Left renal pelvis (tissue), 4 donors: ENCODE results near the gene GIMAP6. TPM values are rescaled to one million over a fixed set of nuclear protein-coding genes. Genes with fewer than 3 reads are reported as not detected.
"Not testable (repeated sequence)": the region's sequence is repeated elsewhere in the genome, so short reads cannot be mapped to it uniquely, and the experiment has no call there.

Experiments
- DNase-seq, 4 donors: peaks; one replicate each; pipeline ENCODE4 v3.0.0-alpha.2; 2013; ENCODE audit warnings: low read depth in 4 of 4, low spot score in 3 of 4
- polyA plus RNA-seq, 4 donors: library from polyadenylated mRNA; unstranded; fragments of 120-200 nt; gene quantifications; one replicate each; pipeline ENCODE4 v1.2.1, GENCODE V29; 2013; ENCODE audit not compliant: insufficient read length in 4 of 4

The GIMAP6 gene
- polyA plus RNA-seq, 4 donors, result 9.3 to 17.8 (median 13.8) TPM

- DNase-seq, result no peak
Measured at GRCh38 chr7:150648353-150649079, 16.3 kb upstream of the GIMAP6 start.

GRCh38 chr7:150645259-150646020, 13.3 kb upstream of the GIMAP6 start:
- no peak for DNase-seq

DNA sequence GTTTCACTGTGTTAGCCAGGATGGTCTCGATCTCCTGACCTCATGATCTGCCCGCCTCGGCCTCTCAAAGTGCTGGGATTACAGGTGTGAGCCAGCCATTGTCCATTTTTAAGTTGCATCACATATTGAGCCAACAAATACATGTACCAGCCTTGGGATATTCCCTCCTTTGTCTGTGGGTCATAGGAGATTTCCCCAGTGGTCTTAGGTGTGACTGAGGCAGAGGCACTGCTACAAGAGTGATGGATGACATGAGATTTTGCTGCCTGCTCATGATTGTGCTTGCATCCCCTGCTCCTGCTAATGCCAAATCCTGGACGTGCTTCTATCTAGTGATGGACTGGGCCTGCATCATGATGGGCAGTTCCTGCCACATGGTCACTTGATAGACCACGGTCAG, 10.7 kb upstream of the GIMAP6 start:
- DNase-seq, result no peak

DNA sequence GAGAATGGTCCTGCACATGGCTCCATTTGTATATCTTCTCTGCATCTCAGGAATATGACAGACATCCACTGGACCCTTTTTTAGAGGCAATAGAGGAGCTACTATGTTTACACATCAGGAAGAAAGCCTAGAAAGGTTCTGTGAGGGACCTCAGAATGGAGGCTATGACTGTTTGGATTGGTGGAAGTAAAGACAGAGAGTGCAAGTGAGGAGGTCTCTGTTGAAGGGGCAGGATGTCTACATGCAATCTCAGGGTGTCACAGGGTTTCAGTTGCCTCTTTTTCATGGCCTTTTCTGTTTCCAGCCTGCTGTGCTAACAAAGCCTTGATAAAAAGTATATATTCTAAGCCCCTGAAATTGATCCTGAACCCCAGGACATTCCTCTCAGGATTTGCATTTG, 9.7 kb upstream of the GIMAP6 start:
- DNase-seq, result no peak

DNA sequence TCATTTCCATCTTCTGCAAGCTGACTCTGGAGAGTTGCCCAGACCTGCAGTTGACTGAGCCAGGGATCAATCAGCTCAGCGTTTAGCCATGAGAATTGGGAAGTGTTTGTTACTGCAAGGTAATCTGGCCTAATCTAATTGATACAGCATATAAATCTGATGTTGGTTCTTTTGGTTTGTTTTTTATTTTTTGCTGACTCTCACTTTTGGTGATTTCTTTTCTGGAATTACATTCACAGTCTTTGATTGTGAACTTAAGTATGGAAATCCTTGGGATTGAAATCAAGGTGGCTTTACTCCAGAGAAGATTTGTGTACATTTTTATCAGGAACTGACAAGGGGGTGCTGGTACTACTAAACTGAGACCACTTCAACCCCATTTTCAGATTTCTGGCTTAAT, 1.7 kb upstream of the GIMAP6 start:
- no peak for DNase-seq

GRCh38 chr7:150631084-150631826, 930 bp downstream of the GIMAP6 start:
- DNase-seq, result no peak

GRCh38 chr7:150629347-150629746, 2.8 kb downstream of the GIMAP6 start:
- no peak for DNase-seq

DNA sequence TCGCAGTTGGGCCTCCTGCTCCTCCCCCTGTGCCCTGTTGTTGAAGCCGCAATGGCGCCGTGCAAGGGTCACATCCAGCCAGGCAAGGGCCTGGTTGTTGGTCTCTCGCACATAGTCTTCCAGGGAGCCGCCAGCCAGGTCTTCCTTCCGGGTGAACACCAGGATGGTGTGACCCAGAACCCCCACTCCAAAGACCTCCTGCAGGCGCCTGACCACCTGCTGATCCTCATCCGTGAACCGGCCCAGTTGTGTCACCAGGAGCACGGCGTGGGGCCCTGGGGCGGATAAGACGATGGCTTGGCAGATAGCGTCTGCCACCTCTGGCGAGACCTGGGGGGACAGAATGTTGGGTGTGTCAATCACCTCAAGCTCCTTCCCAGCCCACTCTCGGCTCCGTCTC, 4.2 kb downstream of the GIMAP6 start:
- DNase-seq, result no peak

- no peak for DNase-seq
Measured at GRCh38 chr7:150626696-150627095, 5.5 kb downstream of the GIMAP6 start.

GRCh38 chr7:150621376-150621775, 10.8 kb downstream of the GIMAP6 start:
- DNase-seq, result no peak

GRCh38 chr7:150620617-150621371, 11.4 kb downstream of the GIMAP6 start:
- DNase-seq, result no peak

DNA sequence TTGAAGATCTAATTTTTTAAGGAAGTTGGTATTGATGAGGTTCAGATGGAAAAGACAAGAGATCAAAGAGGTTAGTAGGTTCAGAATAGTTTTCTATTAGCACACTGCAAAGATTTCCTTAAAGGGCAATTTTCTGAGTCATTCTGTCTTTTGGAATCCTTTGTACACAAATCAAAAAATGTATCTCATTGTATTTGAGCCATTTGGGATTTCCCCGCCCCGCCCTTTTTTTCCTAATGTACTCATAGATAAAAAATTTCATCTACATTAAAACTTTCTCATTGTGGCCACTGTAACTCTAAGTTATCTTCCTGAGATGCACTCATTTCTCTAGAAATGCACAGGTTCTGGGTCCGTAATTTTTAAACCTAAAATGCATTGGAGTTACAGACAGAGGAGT, 12.1 kb downstream of the GIMAP6 start:
- DNase-seq, result no peak

- DNase-seq, result not testable (repeated sequence)
Measured at GRCh38 chr7:150615221-150615755, 16.9 kb downstream of the GIMAP6 start.

DNA sequence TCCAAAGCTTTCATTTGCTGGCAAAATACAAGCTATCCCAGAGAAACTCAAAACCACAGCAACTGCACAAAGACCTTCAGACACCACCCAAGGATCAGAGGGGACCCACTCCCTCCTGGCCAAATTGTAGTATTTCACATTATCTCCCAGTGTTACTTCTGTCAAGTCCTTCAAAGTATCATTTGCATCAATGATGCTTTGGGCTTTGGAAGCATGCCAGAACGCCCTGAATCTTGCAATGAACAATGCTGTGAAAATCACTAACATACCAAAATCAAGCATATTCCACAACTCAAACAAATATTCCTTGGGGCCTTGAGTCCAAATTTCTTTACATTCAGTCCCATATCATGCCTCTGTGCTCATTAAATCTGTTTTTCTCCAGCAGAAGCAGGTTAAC, 17.8 kb downstream of the GIMAP6 start:
- not testable (repeated sequence) for DNase-seq

DNA sequence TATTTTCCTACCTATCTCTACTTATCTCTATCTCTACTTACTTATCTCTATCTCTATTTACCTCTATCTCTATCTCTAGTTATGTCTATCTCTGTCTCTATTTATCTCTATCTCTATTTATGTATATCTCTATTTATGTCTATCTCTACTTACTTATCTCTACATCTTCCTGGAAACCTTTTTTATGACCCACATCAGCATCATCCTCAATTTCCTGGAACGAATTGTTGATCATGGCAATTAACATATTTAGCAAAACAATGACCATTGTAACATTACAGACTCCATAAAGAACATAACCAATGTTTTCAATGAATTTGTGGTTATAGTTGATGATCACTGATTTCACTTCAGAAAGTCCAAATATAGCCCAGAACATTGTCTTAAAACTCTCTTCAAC, 18.3 kb downstream of the GIMAP6 start:
- no peak for DNase-seq

DNA sequence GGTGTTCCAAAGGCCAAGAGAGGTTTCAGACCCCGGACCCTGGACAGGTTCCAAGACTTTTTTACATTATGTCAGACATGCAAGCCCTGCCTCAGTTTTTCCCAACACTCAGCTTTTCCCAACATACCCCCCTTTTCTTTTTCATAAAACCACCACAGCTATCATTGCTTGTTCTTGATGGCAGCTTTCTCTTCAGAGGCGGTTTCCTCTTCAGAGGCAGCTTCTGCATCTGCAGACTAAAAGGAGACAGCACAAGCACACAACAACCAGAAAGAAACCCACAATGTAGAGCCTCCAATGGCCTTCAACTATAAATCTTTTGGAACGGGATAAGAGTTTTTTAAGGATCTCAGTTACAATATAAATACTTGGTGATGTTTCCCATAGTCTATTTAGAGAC, 19.3 kb downstream of the GIMAP6 start:
- DNase-seq, result no peak

DNA sequence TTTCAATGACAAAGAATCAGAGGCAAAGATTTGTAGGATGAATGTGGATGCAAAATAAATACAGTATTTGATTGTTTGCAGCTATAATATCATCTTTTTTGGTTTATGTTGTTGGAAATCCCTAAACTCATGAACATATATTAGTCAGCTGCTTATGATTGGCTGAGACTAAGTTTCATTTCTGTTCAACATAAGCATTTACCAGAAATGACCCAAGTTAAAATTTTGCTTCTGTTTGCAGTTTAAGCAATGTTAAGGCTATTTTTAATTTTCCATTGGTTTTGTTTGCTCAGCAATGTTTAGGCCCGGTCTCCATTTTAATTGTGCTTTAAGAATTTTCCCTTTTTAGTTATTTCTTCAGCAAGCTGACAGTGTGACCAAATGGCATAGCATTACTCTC, 22.0 kb downstream of the GIMAP6 start:
- no peak for DNase-seq

DNA sequence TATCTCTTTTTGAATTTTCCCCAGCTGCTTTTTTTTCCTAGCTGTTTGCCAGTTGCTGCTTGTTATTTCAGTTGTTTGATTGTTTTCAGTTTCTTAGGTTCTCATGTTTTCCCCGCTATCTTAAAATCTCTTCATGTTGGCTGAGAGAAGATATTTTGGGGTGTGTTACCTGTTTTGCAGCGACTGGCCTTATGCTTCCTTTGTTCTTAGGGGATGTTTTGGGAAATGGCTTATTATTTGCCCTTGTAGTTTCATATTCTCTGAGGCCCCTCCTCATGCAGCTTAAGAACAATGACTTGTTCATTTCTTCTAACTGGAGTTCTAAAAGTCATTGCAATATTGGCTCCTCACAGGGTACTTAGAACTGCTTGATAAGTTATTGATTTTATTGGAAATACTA, 28.6 kb downstream of the GIMAP6 start:
- not testable (repeated sequence) for DNase-seq

DNA sequence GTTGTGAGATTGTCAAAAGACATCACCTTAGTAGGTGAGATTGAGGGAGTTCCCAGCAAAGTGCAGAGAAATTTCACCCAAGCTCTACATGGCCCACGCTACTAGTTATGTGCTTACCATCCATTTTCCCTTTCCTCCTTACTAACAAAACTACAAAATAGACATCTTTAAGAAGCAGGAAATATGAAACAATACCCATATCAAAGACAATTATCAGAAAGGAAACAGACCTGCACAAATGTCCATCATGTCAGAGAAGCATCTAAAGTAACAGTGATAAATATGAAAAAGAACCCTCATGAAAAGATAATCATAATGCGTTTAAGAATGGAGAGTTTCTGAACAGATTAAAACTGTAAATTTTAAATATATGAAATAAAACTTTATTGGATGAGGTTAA, 36.8 kb downstream of the GIMAP6 start:
- no peak for DNase-seq

DNA sequence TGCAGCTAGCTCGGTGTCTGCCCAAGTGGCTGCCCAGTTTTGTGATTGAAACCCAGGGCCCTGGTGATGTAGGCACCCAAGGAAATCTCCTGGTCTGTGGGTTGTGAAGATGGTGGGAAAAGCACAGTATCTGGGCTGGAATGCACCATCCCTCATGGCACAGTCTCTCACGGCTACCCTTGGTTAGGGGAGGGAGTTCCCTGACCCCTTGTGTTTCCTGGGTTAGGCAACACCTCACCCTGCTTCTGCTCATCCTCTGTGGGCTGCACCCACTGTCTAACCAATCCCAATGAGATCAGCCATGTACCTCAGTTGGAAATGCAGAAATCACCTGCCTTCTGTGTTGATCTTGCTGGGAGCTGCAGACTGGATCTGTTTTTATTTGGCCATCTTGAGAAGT, 37.4 kb downstream of the GIMAP6 start:
- no peak for DNase-seq

GRCh38 chr7:150587551-150587950, 44.6 kb downstream of the GIMAP6 start:
- DNase-seq, result no peak
